GM19025 (cell line): ENCODE results near the gene YEATS4.

Source experiments
- ATAC-seq: cut with Tn5 transposase; IDR thresholded peaks from one replicate; pipeline ENCODE4 v1.9.1; 2021; ENCODE audit warnings: mild to moderate bottlenecking, low read depth, moderate library complexity; ENCODE audit not compliant: unreplicated experiment

YEATS4 gene

DNA sequence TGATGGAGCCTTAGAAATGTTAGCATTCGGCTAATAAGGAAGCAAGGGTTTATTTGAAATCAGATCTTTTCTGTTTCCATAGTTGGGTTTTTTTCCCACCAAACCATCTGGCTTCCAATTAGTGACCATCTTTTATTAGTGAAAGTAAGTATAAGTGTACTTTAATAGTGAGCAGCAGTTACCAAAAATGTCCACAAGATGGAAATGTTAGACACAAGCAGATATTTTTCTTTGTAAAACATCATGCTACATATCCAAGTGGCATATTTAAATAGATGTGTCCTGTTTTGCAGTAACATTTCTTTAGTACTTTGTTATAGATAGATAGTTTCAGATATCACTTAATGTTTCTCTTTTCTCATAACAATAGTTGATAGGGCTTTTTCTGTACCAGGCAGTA is 28.8 kb downstream of the YEATS4 start:
- no peak for ATAC-seq

DNA sequence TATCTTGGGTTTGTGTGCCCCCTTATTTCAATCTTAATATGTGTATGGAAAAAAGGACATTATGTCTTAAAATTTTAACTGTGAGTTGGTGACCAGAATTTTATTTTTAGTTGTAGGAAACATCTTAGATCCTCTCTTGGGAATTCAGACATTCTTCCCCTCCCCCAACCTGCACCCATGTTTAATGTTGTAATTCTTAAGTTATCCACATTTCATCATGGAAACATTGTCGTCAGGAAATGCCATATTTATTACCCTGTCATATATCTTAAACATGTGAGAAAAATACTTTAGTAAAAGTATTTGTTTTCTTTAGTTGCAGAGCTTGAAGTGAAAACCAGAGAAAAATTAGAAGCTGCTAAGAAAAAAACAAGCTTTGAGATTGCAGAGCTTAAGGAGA is 30.3 kb downstream of the YEATS4 start:
- no peak for ATAC-seq

DNA sequence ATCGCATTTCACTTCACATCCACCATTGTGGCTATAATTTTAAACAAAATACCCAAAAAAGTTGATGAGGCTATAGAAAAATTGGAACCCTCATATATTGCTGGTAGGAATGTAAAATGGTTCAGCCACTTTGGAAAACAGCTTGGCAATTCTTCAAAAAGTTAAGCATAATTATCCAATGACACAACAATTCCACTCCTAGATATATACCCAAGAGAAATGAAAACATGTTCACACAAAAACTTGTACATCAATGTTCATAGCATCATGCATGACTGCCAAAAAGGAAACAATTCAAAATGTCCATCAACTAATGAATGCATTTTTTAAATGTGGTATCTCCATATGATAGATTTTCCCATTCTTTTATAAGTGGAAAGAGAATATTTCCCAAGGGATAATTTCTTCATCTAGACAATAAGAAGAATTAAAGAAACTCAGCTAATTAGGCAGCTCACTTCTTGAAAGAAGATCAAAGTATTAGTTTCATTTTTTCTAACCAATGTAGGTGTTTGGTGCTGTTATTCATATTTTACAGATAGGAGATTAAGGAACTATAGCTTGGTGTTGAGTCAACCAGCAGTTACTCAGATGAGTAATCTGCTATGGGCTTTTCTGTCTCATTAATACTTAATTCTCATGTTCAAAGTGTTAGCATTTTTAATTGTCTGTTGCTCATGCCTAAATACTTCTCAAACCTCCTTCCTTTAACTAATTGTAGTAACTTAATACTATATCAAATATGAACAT is 32.8 kb downstream of the YEATS4 start:
- ATAC-seq: peak; percentile 82

GRCh38 chr12:69396041-69396440 is 36.5 kb downstream of the YEATS4 start:
- ATAC-seq: no peak

DNA sequence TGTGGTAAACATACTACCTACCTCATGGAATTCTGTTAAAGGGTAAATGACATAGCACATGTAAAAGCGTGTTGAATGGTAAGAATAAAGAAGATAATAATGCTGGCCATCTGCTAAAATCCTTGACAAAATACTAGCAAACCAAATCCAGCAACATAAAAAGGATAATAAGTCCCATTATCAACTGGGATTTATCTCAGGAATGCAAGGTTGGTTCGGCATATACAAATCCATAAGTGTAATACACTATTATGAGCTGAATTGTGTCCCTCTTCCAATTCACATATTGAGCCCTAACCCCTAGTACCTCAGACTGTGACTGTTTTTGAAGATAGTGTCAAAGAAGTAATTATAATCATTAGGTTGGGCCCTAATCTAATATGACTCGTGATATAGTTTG is 37.4 kb downstream of the YEATS4 start:
- ATAC-seq: no peak

- no peak for ATAC-seq
Observed at GRCh38 chr12:69397978-69398377, 38.4 kb downstream of the YEATS4 start.

DNA sequence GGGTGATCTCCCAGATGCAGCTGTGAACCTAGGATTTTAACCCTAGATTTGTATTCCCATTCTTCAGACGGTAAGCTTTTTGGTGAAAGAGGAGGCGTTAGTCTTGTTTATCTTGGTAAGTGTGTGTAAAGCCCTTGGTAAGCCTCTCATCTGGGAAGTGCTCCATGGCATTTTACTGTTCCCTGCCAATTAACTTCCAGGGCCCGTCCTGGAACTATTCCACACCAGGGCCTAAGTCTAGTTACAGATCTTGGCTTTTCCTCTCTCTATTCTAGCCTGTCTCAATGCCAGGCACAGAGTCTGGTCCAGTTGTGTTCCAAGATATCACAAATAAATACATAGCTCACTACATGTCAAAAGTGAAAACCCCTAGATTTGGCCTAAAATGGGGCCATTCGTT is 42.4 kb downstream of the YEATS4 start:
- ATAC-seq: no peak

GRCh38 chr12:69404851-69405565 is 45.5 kb downstream of the YEATS4 start:
- ATAC-seq: no peak

DNA sequence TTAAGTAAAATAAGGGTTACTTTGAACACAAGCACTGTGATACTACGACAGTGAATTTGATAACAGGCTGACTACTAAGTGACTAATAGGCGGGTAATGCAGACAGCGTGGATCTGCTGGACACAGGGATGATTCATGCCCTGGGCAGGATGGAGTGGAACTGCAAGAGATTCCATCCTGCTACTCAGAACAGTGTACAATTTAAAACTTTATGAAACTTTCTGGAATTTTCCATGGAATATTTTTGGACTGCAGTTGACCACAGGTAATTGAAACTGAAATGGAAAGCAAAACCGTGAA is 46.0 kb downstream of the YEATS4 start:
- no peak for ATAC-seq

GRCh38 chr12:69406217-69406616 is 46.7 kb downstream of the YEATS4 start:
- ATAC-seq: no peak

- ATAC-seq: no peak
Observed at GRCh38 chr12:69410571-69410970, 51.0 kb downstream of the YEATS4 start.

DNA sequence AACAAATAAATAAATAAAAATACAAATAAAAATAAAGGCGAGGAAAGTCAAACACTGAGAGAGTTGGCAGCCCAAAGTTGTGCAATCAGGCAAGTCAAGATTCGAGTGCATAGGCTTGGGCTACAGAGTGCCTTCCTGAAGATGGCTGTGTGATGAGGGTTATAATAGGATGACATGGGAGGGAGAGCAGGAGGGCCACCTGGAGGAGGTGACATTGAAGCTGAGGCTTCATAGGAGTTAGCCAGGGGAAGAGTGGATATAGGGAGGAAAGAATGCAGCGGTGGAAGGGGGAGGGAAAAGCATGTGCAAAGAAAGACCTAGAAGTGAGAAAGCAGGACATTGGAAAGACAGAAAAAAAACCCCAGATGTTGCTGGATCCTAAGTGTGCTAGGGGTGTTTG is 53.1 kb downstream of the YEATS4 start:
- ATAC-seq: no peak

DNA sequence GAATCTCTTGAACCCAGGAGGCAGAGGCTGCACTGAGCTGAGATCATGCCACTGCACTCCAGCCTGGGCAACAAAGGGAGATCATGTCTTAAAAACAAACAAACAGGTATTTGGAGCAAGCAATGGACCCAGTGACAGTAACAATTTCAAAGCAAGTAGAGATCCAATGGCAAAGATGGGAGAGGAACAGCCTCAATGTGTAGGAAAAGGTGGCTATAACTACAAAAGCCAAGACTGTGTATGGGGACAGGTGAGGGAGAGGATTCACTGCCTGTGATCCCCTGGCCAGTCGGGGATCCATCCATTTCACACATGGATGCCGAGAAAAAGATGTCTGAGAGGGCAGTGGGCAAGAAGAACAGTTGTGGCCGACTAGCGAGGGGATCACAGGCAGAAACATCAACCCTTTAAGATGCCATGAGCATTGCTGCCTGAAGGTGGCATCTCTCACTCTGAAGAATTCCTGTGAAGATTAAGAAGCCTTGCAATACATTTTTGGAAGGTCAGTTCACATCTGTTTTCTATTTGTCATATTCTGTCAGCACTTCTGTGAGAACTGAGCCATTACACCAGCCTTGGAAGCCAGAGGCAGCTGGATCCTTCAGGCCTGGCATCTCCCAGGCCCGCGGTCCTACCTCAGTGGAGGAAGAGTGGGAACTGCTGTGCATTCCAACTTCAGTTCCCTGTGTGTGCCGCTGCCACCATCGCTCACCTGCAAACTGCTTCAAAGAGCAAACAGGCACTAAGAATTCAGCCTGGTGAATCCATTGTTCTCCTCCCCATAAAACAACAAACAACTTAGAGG is 56.1 kb downstream of the YEATS4 start:
- ATAC-seq: no peak

- no peak for ATAC-seq
Observed at GRCh38 chr12:69417231-69417630, 57.7 kb downstream of the YEATS4 start.

DNA sequence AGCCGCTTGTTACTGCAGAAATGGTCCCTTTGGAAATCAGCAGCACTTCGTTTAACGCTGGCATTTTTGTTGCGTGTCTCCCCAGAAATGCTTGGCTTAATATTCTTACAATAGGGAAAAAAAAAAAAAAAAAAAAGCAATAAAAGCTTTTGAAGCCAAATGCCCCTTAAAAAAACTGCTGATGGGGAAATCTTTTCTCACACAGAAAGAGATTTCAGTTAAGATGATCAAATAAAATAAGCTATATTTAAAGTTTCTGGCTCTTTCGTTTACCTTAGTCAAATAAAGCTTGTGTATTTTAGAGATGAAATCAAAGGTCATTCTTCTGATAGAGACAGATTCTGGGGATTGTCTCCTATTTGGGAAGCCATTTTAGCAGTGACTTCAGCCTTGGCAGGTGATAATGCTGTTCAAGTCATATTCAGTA is 58.2 kb downstream of the YEATS4 start:
- no peak for ATAC-seq

DNA sequence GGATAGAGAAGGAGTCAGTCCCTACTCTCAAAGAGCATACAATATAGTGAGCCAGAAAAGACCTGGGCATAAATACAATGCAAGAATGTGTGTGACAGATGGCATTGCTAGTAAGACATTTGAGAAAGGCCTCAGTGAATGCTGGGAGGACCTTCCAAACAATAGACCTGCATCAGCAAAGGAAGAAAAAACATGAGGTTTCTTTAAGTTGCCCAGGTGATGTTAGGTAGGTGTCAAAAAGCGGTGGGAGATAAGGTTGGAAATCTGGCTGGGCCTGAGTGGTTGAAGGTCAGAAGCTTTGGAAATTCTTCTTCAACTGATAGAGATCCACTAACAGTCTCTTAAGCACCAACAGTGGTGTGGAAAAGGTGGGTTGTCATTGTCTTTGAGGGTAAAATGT is 60.2 kb downstream of the YEATS4 start:
- ATAC-seq: no peak

GRCh38 chr12:69421548-69421947 is 62.0 kb downstream of the YEATS4 start:
- no peak for ATAC-seq

DNA sequence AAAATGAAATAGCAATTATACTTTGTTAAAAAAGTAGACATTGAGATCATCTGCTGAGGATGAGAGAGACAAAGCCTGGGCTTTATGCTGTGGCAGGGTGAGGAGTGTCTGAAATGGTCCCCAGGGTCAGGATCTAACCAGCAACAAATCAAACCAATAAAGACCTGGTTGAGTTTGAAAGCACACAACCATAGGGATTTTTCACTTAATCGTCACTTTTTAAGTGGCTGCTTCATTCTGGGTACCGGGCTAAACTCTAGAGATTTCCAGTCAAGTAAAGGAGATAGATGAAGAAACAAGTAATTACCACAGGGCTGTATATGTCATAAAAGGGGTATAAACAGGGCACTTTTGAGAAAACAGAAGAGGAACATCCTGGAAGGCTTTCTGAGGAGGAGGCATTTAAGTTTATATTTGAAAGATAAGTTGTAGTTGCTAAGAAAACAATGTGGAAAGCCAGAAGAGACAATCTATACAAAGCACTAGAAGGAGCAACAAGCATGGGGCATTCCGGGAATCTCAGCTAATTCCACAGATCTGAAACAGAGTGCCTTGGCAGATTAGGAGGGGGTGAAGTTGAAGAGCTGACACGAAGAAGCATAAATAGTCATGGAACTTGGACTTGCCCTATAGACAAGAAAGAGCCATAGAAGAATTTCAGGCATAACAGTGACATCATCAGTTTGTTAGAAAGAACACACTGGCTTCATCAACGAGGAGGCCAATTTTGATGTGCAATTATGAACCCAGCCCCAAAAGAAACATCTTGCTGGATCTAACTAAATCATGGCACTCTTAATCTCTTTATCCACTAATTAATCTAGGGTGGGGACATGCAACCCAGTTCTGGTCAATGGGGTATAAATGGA is 63.7 kb downstream of the YEATS4 start:
- no peak for ATAC-seq

DNA sequence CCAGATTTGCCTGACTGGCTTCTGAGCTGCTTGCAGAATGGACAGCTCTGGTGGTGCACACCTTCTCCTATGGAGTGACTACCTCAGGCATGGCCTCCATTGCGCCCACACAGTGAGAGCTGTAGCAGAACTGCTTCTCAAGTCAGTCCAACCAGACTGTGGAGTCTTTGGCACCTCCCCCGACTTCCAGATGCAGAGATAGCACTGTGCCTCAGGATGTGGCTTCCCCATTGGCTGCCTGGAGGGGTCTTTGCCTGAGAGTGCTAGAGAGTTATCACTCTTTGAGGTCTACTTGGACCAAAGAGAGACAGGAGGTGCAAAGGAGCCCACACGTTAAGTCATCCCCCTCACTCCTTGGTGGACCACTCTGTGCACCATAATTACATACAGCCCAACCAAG is 65.9 kb downstream of the YEATS4 start:
- ATAC-seq: no peak

GRCh38 chr12:69428351-69429073 is 69.0 kb downstream of the YEATS4 start:
- no peak for ATAC-seq
